Measurements from ENCODE around the gene UST. TPM values are rescaled to one million over a fixed set of nuclear protein-coding genes. Genes with fewer than 3 reads are reported as not detected.

The UST gene
- total and polyA plus RNA-seq, 7 experiments from 2014 or later: 0.35 to 2.6 (median 0.46) TPM; not detected in 2

- ATAC-seq: no peak
- H3K4me1 ChIP-seq (ENCODE audit: control insufficient read depth in 2 of 2, insufficient read depth in 2 of 2, low read length in 2 of 2): no peaks in the 10 kb centered on the region
- H3K36me3 Mint-ChIP-seq: no peaks in the 10 kb centered on the region
- H3K4me1 Mint-ChIP-seq: no peaks in the 10 kb centered on the region
- ChIA-PET CTCF (no interaction called here), POLR2A (no interaction called here)
- peaks cover 0 to 2% (median 0%) of the 10 kb centered on the region in 11 donors for H3K9me3 Mint-ChIP-seq
- intact Hi-C loops (cut with micrococcal nuclease): no loop called here
- no peak overlapping the region for H3K4me3 ChIP-seq (ENCODE audit: low read length)
- DNase-seq: no peak
- no peaks in the 10 kb centered on the region for H3K9me3 ChIP-seq (ENCODE audit: control insufficient read depth in 2 of 3, low read length in 3 of 3)
- no peaks in the 10 kb centered on the region for H3K36me3 ChIP-seq (ENCODE audit: control insufficient read depth in 2 of 3, insufficient read depth in 3 of 3, low read length in 3 of 3)
- H3K4me3 Mint-ChIP-seq: no peak overlapping the region
- no peaks in the 10 kb centered on the region for H3K27me3 ChIP-seq (ENCODE audit: control insufficient read depth in 2 of 2, insufficient read depth in 2 of 2, low read length in 2 of 2)
- H3K27ac ChIP-seq (ENCODE audit: low read depth, low read length): no peak overlapping the region
- H3K27ac Mint-ChIP-seq: no peak overlapping the region
- H3K27me3 Mint-ChIP-seq: peaks cover 0 to 24% (median 4%) of the 10 kb centered on the region in 5 donors
Observed at GRCh38 chr6:148891405-148891783, 144.6 kb downstream of the UST start.

- Histone ChIP-seq H3K27me3 (ENCODE audit: control insufficient read depth in 2 of 2, insufficient read depth in 2 of 2, low read length in 2 of 2) (no peaks in the 10 kb centered on the region), H3K27ac (ENCODE audit: low read depth, low read length) (no peak overlapping the region), H3K9me3 (ENCODE audit: control insufficient read depth in 2 of 3, low read length in 3 of 3) (no peaks in the 10 kb centered on the region), H3K4me3 (ENCODE audit: low read length) (no peak overlapping the region), H3K36me3 (ENCODE audit: control insufficient read depth in 2 of 3, insufficient read depth in 3 of 3, low read length in 3 of 3) (no peaks in the 10 kb centered on the region), H3K4me1 (ENCODE audit: control insufficient read depth in 2 of 2, insufficient read depth in 2 of 2, low read length in 2 of 2) (no peaks in the 10 kb centered on the region)
- peaks cover 0 to 24% (median 4%) of the 10 kb centered on the region in 5 donors for H3K27me3 Mint-ChIP-seq
- ATAC-seq: no peak
- no peak overlapping the region for H3K27ac Mint-ChIP-seq
- intact Hi-C loops (cut with micrococcal nuclease): no loop called here
- no peaks in the 10 kb centered on the region for H3K4me1 Mint-ChIP-seq
- CTCF ChIA-PET: no interaction called here
- H3K9me3 Mint-ChIP-seq: peaks cover 0 to 2% (median 0%) of the 10 kb centered on the region in 11 donors
- no peak for DNase-seq
- no peak overlapping the region for H3K4me3 Mint-ChIP-seq
- POLR2A ChIA-PET: no interaction called here
- H3K36me3 Mint-ChIP-seq: no peaks in the 10 kb centered on the region
Observed at GRCh38 chr6:148892247-148892646, 145.4 kb downstream of the UST start.

GRCh38 chr6:148893073-148893472, 146.2 kb downstream of the UST start:
- ATAC-seq (no peak), DNase-seq (no peak)
- no peaks in the 10 kb centered on the region for H3K4me1 ChIP-seq (ENCODE audit: control insufficient read depth in 2 of 2, insufficient read depth in 2 of 2, low read length in 2 of 2)
- H3K27me3 Mint-ChIP-seq: peaks cover 0 to 20% (median 2%) of the 10 kb centered on the region in 5 donors
- H3K27ac ChIP-seq (ENCODE audit: low read depth, low read length): no peak overlapping the region
- H3K4me3 ChIP-seq (ENCODE audit: low read length): no peak overlapping the region
- no peak overlapping the region for H3K27ac Mint-ChIP-seq
- CTCF ChIA-PET: no interaction called here
- peaks cover 0 to 2% (median 0%) of the 10 kb centered on the region in 11 donors for H3K9me3 Mint-ChIP-seq
- no peaks in the 10 kb centered on the region for H3K27me3 ChIP-seq (ENCODE audit: control insufficient read depth in 2 of 2, insufficient read depth in 2 of 2, low read length in 2 of 2)
- H3K9me3 ChIP-seq (ENCODE audit: control insufficient read depth in 2 of 3, low read length in 3 of 3): no peaks in the 10 kb centered on the region
- H3K36me3 Mint-ChIP-seq: no peaks in the 10 kb centered on the region
- POLR2A ChIA-PET: no interaction called here
- no peak overlapping the region for H3K4me3 Mint-ChIP-seq
- intact Hi-C loops (cut with micrococcal nuclease): no loop called here
- H3K4me1 Mint-ChIP-seq: no peaks in the 10 kb centered on the region
- H3K36me3 ChIP-seq (ENCODE audit: control insufficient read depth in 2 of 3, insufficient read depth in 3 of 3, low read length in 3 of 3): no peaks in the 10 kb centered on the region

GRCh38 chr6:148893481-148893880, 146.7 kb downstream of the UST start:
- Mint-ChIP-seq H3K27me3 (peaks cover 0 to 20% (median 2%) of the 10 kb centered on the region in 5 donors), H3K9me3 (peaks cover 0 to 2% (median 0%) of the 10 kb centered on the region in 11 donors), H3K4me1 (no peaks in the 10 kb centered on the region), H3K27ac (no peak overlapping the region), H3K4me3 (no peak overlapping the region), H3K36me3 (no peaks in the 10 kb centered on the region)
- Histone ChIP-seq H3K27me3 (ENCODE audit: control insufficient read depth in 2 of 2, insufficient read depth in 2 of 2, low read length in 2 of 2) (no peaks in the 10 kb centered on the region), H3K9me3 (ENCODE audit: control insufficient read depth in 2 of 3, low read length in 3 of 3) (no peaks in the 10 kb centered on the region), H3K4me1 (ENCODE audit: control insufficient read depth in 2 of 2, insufficient read depth in 2 of 2, low read length in 2 of 2) (no peaks in the 10 kb centered on the region), H3K4me3 (ENCODE audit: low read length) (no peak overlapping the region), H3K36me3 (ENCODE audit: control insufficient read depth in 2 of 3, insufficient read depth in 3 of 3, low read length in 3 of 3) (no peaks in the 10 kb centered on the region), H3K27ac (ENCODE audit: low read depth, low read length) (no peak overlapping the region)
- POLR2A ChIA-PET: no interaction called here
- CTCF ChIA-PET: no interaction called here
- ATAC-seq (no peak), DNase-seq (no peak)
- intact Hi-C loops (cut with micrococcal nuclease): no loop called here

- H3K27ac Mint-ChIP-seq: no peak overlapping the region
- H3K4me3 Mint-ChIP-seq: no peak overlapping the region
Observed at GRCh38 chr6:148898376-148899014, 151.7 kb downstream of the UST start.

GRCh38 chr6:148904896-148905870, 158.4 kb downstream of the UST start:
- Mint-ChIP-seq H3K36me3 (no peaks in the 10 kb centered on the region), H3K9me3 (peaks cover 0 to 8% (median 2%) of the 10 kb centered on the region in 11 donors)

More at GRCh38 chr6:148898376-148899014, 151.7 kb downstream of the UST start:
- Histone ChIP-seq H3K4me1 (ENCODE audit: control insufficient read depth in 2 of 2, insufficient read depth in 2 of 2, low read length in 2 of 2) (no peaks in the 10 kb centered on the region), H3K27me3 (ENCODE audit: control insufficient read depth in 2 of 2, insufficient read depth in 2 of 2, low read length in 2 of 2) (no peaks in the 10 kb centered on the region), H3K36me3 (ENCODE audit: control insufficient read depth in 2 of 3, insufficient read depth in 3 of 3, low read length in 3 of 3) (no peaks in the 10 kb centered on the region), H3K27ac (ENCODE audit: low read depth, low read length) (no peak overlapping the region), H3K4me3 (ENCODE audit: low read length) (no peak overlapping the region), H3K9me3 (ENCODE audit: control insufficient read depth in 2 of 3, low read length in 3 of 3) (no peaks in the 10 kb centered on the region)
- H3K4me1 Mint-ChIP-seq: no peaks in the 10 kb centered on the region
- no peaks in the 10 kb centered on the region for H3K36me3 Mint-ChIP-seq
- ChIA-PET POLR2A (no interaction called here), CTCF (no interaction called here)
- DNase-seq (no peak), ATAC-seq (no peak)
- peaks cover 0 to 10% (median 2%) of the 10 kb centered on the region in 11 donors for H3K9me3 Mint-ChIP-seq
- intact Hi-C loops (cut with micrococcal nuclease): no loop called here
- peaks cover 4 to 21% (median 8%) of the 10 kb centered on the region in 5 donors for H3K27me3 Mint-ChIP-seq

More at GRCh38 chr6:148904896-148905870, 158.4 kb downstream of the UST start:
- Histone ChIP-seq H3K36me3 (ENCODE audit: control insufficient read depth in 2 of 3, insufficient read depth in 3 of 3, low read length in 3 of 3) (no peaks in the 10 kb centered on the region), H3K4me1 (ENCODE audit: control insufficient read depth in 2 of 2, insufficient read depth in 2 of 2, low read length in 2 of 2) (no peaks in the 10 kb centered on the region), H3K4me3 (ENCODE audit: low read length) (no peak overlapping the region), H3K27ac (ENCODE audit: low read depth, low read length) (no peak overlapping the region), H3K27me3 (ENCODE audit: control insufficient read depth in 2 of 2, insufficient read depth in 2 of 2, low read length in 2 of 2) (no peaks in the 10 kb centered on the region), H3K9me3 (ENCODE audit: control insufficient read depth in 2 of 3, low read length in 3 of 3) (no peaks in the 10 kb centered on the region)
- ChIA-PET POLR2A (no interaction called here), CTCF (no interaction called here)
- Mint-ChIP-seq H3K27ac (peak overlapping the region in 1 of 9 donors; percentile 73), H3K4me1 (no peaks in the 10 kb centered on the region), H3K4me3 (no peak overlapping the region), H3K27me3 (peaks cover 8 to 24% (median 9%) of the 10 kb centered on the region in 5 donors)
- no peak for DNase-seq
- no peak for ATAC-seq
- intact Hi-C loops (cut with micrococcal nuclease): no loop called here
